ENCODE data around the gene MYBPC2. TPM values are rescaled to one million over a fixed set of nuclear protein-coding genes. Genes with fewer than 3 reads are reported as not detected.

The MYBPC2 gene
- total and polyA plus RNA-seq, 9 of the 15 experiments (the other 6 are each of a cell fraction or from before 2014, with no cell fraction given): 0.01 to 0.14 (median 0.04) TPM; not detected in 6

DNA sequence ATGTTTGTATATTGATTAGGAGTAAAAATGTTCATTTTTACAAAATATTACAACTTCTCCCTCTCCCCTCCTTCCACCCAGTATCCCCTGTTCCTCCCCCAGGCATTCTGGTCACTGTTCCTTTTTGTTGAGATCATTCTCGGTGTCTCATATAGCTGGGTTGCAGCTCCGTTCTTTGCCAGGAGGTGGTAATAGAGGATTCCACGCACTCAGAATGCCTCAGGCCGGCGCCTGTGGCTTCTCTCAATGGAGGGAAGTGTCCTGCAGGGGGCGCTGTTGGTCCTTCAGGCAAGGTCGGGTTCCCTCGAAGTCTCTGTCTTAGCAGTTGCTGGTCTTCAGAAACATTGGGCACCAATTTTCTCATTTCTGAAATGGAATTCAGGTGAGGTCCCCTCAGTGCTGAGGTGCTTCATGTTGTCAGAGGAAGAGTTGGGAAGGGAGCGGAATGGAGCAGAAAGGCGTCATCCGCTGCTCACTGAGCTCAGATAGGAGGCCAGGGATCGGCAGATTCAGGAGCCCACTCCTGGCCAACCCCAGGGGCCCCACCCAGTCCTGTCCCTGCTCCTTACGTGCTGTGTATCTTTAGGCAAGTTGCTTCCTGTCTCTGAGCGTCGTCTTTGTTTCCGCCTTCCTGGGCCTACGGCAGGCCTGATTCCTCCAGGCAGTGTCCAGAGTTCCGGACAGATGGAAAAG is 54.3 kb downstream of the MYBPC2 start (continued):
- TF ChIP-seq RBM22 (IDR thresholded peaks at IDR 0.05; ENCODE audit: low read depth, low read length, poor library complexity, severe bottlenecking) (no peak), SMAD1 (IDR thresholded peaks at IDR 0.05; ENCODE audit: low read depth, low read length, partially characterized antibody) (no peak), ESRRB (CRISPR knock-in tag; IDR thresholded peaks at IDR 0.05; ENCODE audit: borderline replicate concordance) (no peak), ZNF785 (CRISPR knock-in tag; IDR thresholded peaks at IDR 0.05) (no peak), ZKSCAN3 (CRISPR knock-in tag; IDR thresholded peaks at IDR 0.05) (no peak), SMC3 (conservative IDR thresholded peaks at IDR 0.05; ENCODE audit: insufficient read depth, low read depth, low read length) (0 out of 2 replicates have a peak, but pooled peaks have one; percentile 13), ZNF431 (CRISPR knock-in tag; IDR thresholded peaks at IDR 0.05) (no peak), TRIM24 (IDR thresholded peaks at IDR 0.05) (peak in 1 of 2 experiments; percentile 47; a peak in 1 of 4 replicates), CBX1 (IDR thresholded peaks at IDR 0.05; ENCODE audit: low read depth) (peak; percentile 84; the same call in 1 of the 2 replicates), POLR3A (IDR thresholded peaks at IDR 0.05; ENCODE audit: borderline replicate concordance, extremely low read depth, insufficient read depth, insufficient read length) (no peak), U2AF2 (optimal IDR thresholded peaks at IDR 0.05; ENCODE audit: low read depth, low read length) (no peak), MYBL2 (IDR thresholded peaks at IDR 0.05; ENCODE audit: low read depth) (no peak), MYBL2 (CRISPR knock-in tag; IDR thresholded peaks at IDR 0.05; ENCODE audit: borderline replicate concordance) (no peak), MTA1 (IDR thresholded peaks at IDR 0.05; ENCODE audit: borderline replicate concordance) (no peak), CHD4 (IDR thresholded peaks at IDR 0.05; ENCODE audit: insufficient read depth, insufficient replicate concordance, low read depth, low read length, poor library complexity, severe bottlenecking) (no peak), FOXK2 (conservative IDR thresholded peaks at IDR 0.05 in 1 of 2, IDR thresholded peaks at IDR 0.05 in 1 of 2; ENCODE audit: low read depth in 2 of 2) (no peak), DPF2 (IDR thresholded peaks at IDR 0.05) (no peak), ZNF175 (CRISPR knock-in tag; IDR thresholded peaks at IDR 0.05; ENCODE audit: low read depth) (no peak)
- TF ChIP-seq, protein P1, sequence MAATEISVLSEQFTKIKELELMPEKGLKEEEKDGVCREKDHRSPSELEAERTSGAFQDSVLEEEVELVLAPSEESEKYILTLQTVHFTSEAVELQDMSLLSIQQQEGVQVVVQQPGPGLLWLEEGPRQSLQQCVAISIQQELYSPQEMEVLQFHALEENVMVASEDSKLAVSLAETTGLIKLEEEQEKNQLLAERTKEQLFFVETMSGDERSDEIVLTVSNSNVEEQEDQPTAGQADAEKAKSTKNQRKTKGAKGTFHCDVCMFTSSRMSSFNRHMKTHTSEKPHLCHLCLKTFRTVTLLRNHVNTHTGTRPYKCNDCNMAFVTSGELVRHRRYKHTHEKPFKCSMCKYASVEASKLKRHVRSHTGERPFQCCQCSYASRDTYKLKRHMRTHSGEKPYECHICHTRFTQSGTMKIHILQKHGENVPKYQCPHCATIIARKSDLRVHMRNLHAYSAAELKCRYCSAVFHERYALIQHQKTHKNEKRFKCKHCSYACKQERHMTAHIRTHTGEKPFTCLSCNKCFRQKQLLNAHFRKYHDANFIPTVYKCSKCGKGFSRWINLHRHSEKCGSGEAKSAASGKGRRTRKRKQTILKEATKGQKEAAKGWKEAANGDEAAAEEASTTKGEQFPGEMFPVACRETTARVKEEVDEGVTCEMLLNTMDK (IDR thresholded peaks at IDR 0.05; ENCODE audit: borderline replicate concordance, insufficient read depth, low read depth, low read length, poor library complexity, severe bottlenecking): peak; percentile 34
- TF ChIP-seq, protein P2, sequence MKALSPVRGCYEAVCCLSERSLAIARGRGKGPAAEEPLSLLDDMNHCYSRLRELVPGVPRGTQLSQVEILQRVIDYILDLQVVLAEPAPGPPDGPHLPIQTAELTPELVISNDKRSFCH (CRISPR knock-in tag; IDR thresholded peaks at IDR 0.05): no peak
- TF ChIP-seq, protein P2 (tag; IDR thresholded peaks at IDR 0.05): no peak
- TF ChIP-seq, protein P3, sequence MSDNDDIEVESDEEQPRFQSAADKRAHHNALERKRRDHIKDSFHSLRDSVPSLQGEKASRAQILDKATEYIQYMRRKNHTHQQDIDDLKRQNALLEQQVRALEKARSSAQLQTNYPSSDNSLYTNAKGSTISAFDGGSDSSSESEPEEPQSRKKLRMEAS (CRISPR knock-in tag; IDR thresholded peaks at IDR 0.05): no peak
- TF ChIP-seq, protein P4, sequence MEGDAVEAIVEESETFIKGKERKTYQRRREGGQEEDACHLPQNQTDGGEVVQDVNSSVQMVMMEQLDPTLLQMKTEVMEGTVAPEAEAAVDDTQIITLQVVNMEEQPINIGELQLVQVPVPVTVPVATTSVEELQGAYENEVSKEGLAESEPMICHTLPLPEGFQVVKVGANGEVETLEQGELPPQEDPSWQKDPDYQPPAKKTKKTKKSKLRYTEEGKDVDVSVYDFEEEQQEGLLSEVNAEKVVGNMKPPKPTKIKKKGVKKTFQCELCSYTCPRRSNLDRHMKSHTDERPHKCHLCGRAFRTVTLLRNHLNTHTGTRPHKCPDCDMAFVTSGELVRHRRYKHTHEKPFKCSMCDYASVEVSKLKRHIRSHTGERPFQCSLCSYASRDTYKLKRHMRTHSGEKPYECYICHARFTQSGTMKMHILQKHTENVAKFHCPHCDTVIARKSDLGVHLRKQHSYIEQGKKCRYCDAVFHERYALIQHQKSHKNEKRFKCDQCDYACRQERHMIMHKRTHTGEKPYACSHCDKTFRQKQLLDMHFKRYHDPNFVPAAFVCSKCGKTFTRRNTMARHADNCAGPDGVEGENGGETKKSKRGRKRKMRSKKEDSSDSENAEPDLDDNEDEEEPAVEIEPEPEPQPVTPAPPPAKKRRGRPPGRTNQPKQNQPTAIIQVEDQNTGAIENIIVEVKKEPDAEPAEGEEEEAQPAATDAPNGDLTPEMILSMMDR (IDR thresholded peaks at IDR 0.05 in 2 of 3, conservative IDR thresholded peaks at IDR 0.05 in 1 of 3; ENCODE audit: insufficient read depth in 2 of 3, low read depth in 1 of 3, low read length in 3 of 3): peak; percentile 70 to 98 (median 83)

Data from K562 (cell line).